IPS-18c (cell line): ENCODE data around the gene CCDC178.
"Not testable (repeated sequence)": the region's sequence is repeated elsewhere in the genome, so short reads cannot be mapped to it uniquely, and the experiment has no call there.

Experiments
- H3K4me3 ChIP-seq: 2 replicates; pipeline ENCODE4 v1.7.0; 2013; ENCODE audit warnings: low read depth, mild to moderate bottlenecking, low read length, moderate library complexity; ENCODE audit not compliant: insufficient read depth
- H3K9me3 ChIP-seq: one replicate; pipeline ENCODE4 v1.6.1; 2013; ENCODE audit warnings: mild to moderate bottlenecking, low read length, moderate library complexity; ENCODE audit not compliant: control insufficient read depth, insufficient read depth

Gene CCDC178

GRCh38 chr18:33398939-33399338 is 41.6 kb downstream of the CCDC178 start:
- not testable (repeated sequence) for H3K4me3 ChIP-seq, H3K9me3 ChIP-seq

GRCh38 chr18:33375829-33376228 is 64.7 kb downstream of the CCDC178 start:
- no peaks in the 10 kb centered on the region for H3K9me3 ChIP-seq
- no peak overlapping the region for H3K4me3 ChIP-seq

- no peaks in the 10 kb centered on the region for H3K9me3 ChIP-seq
- H3K4me3 ChIP-seq, result no peak overlapping the region
These were observed 68.1 kb downstream of the CCDC178 start for GRCh38 chr18:33372442-33372841.

- Histone ChIP-seq H3K9me3 (no peaks in the 10 kb centered on the region), H3K4me3 (no peak overlapping the region)
These were observed 70.6 kb downstream of the CCDC178 start for GRCh38 chr18:33369711-33370449.

GRCh38 chr18:33356735-33357134 is 83.8 kb downstream of the CCDC178 start:
- no peak overlapping the region for H3K4me3 ChIP-seq
- no peaks in the 10 kb centered on the region for H3K9me3 ChIP-seq

GRCh38 chr18:33355756-33356155 is 84.8 kb downstream of the CCDC178 start:
- Histone ChIP-seq H3K9me3 (no peaks in the 10 kb centered on the region), H3K4me3 (no peak overlapping the region)

GRCh38 chr18:33355263-33355662 is 85.3 kb downstream of the CCDC178 start:
- H3K4me3 ChIP-seq, result no peak overlapping the region

GRCh38 chr18:33350256-33350655 is 90.3 kb downstream of the CCDC178 start:
- H3K4me3 ChIP-seq, result no peak overlapping the region
- H3K9me3 ChIP-seq, result no peaks in the 10 kb centered on the region

More at GRCh38 chr18:33355263-33355662, 85.3 kb downstream of the CCDC178 start:
- H3K9me3 ChIP-seq, result no peaks in the 10 kb centered on the region

- not testable (repeated sequence) for H3K9me3 ChIP-seq
These were observed 100.8 kb downstream of the CCDC178 start for GRCh38 chr18:33339733-33340132.

GRCh38 chr18:33334781-33335180 is 105.7 kb downstream of the CCDC178 start:
- H3K9me3 ChIP-seq, result peaks cover 3% of the 10 kb centered on the region
- no peak overlapping the region for H3K4me3 ChIP-seq

More at GRCh38 chr18:33339733-33340132, 100.8 kb downstream of the CCDC178 start:
- H3K4me3 ChIP-seq, result not testable (repeated sequence)

- Histone ChIP-seq H3K9me3 (no peaks in the 10 kb centered on the region), H3K4me3 (no peak overlapping the region)
These were observed 109.8 kb downstream of the CCDC178 start for GRCh38 chr18:33330711-33331110.

- H3K9me3 ChIP-seq, result no peaks in the 10 kb centered on the region
These were observed 113.5 kb downstream of the CCDC178 start for GRCh38 chr18:33326975-33327374.

GRCh38 chr18:33317640-33318039 is 122.9 kb downstream of the CCDC178 start:
- Histone ChIP-seq H3K4me3 (no peak overlapping the region), H3K9me3 (no peaks in the 10 kb centered on the region)

More at GRCh38 chr18:33326975-33327374, 113.5 kb downstream of the CCDC178 start:
- H3K4me3 ChIP-seq, result no peak overlapping the region

GRCh38 chr18:33316146-33316587 is 124.4 kb downstream of the CCDC178 start:
- Histone ChIP-seq H3K4me3 (no peak overlapping the region), H3K9me3 (no peaks in the 10 kb centered on the region)

GRCh38 chr18:33307520-33307919 is 133.0 kb downstream of the CCDC178 start:
- H3K9me3 ChIP-seq, result peaks cover 2% of the 10 kb centered on the region
- H3K4me3 ChIP-seq, result no peak overlapping the region

GRCh38 chr18:33304277-33304676 is 136.2 kb downstream of the CCDC178 start:
- Histone ChIP-seq H3K4me3 (no peak overlapping the region), H3K9me3 (peaks cover 2% of the 10 kb centered on the region)

GRCh38 chr18:33291539-33291938 is 149.0 kb downstream of the CCDC178 start:
- no peaks in the 10 kb centered on the region for H3K9me3 ChIP-seq
- no peak overlapping the region for H3K4me3 ChIP-seq

GRCh38 chr18:33288082-33288716 is 152.3 kb downstream of the CCDC178 start:
- Histone ChIP-seq H3K9me3 (no peaks in the 10 kb centered on the region), H3K4me3 (no peak overlapping the region)
